Tibial nerve (tissue), 4 donors: Measurements from ENCODE around the gene PET100. TPM values are rescaled to one million over a fixed set of nuclear protein-coding genes. Genes with fewer than 3 reads are reported as not detected.

ENCODE experiments used
- DNase-seq, 2 donors: peaks; one replicate each; pipeline ENCODE4 v3.0.0-alpha.2; 2019; ENCODE audit warnings: low spot score in 2 of 2
- H3K27ac ChIP-seq, 4 donors: fragments of 200-600 bp; sonication (generic) in 3 of 4; one replicate each; pipeline ENCODE4 v1.5.1; 2017 to 2019; ENCODE audit warnings: mild to moderate bottlenecking in 1 of 4
- H3K27me3 ChIP-seq, 2 donors: fragments of 200-600 bp; sonication (generic) in 1 of 2; one replicate each; pipeline versions ENCODE4 v1.5.1 to v1.6.0; 2017 to 2019
- H3K36me3 ChIP-seq, 3 donors: fragments of 200-600 bp; sonication (generic); one replicate each; pipeline ENCODE4 v1.5.1; 2018 to 2019
- H3K4me1 ChIP-seq, 4 donors: fragments of 200-600 bp; sonication (generic) in 3 of 4; one replicate each; pipeline ENCODE4 v1.5.1; 2017 to 2019
- H3K4me3 ChIP-seq, 4 donors: fragments of 200-600 bp; sonication (generic) in 3 of 4; one replicate each; pipeline ENCODE4 v1.5.1; 2017 to 2019; ENCODE audit warnings: mild to moderate bottlenecking in 1 of 4, moderate library complexity in 1 of 4
- H3K9me3 ChIP-seq, 4 donors: fragments of 200-600 bp; sonication (generic) in 3 of 4; one replicate each; pipeline ENCODE4 v1.5.1; 2017 to 2019
- EP300 ChIP-seq, 2 donors: sonication (generic); formaldehyde crosslinking; IDR thresholded peaks; one replicate each; pipeline ENCODE4 v1.6.1; 2017; ENCODE audit warnings: antibody characterized with exemption in 2 of 2, mild to moderate bottlenecking in 1 of 2
- POLR2A ChIP-seq, 2 donors: fragments of 450-650 bp; IDR thresholded peaks; one replicate each; pipeline ENCODE4 v1.6.1; 2017; ENCODE audit warnings: antibody characterized with exemption in 2 of 2, mild to moderate bottlenecking in 2 of 2, moderate library complexity in 2 of 2
- WGBS, 2 donors: methylation state at CpG; one replicate each; pipeline ENCODE4 v1.1.5; 2018; 5-methylcytosine and 5-hydroxymethylcytosine counted together
- small RNA-seq: library from RNA; depleted of rRNA; stranded (forward); fragments of <200 nt; gene quantifications from one replicate; pipeline ENCODE3, GENCODE V24; 2016
- total RNA-seq, 4 donors: library from RNA; depleted of rRNA; stranded (reverse); fragments of >200 nt; gene quantifications; one replicate each; pipeline ENCODE4 v1.1.0, GENCODE V29; 2016
- TF ChIP-seq, protein P1 (sequence below), 5 experiments: fragments of 200-600 bp in 3 of 5; fragments of 450-650 bp in 2 of 5; sonication (generic) in 3 of 5; IDR thresholded peaks; one replicate each; pipeline ENCODE4 v1.5.1; 2016 to 2019; ENCODE audit warnings: antibody characterized with exemption in 5 of 5, mild to moderate bottlenecking in 3 of 5, moderate library complexity in 2 of 5

PET100 gene
- total RNA-seq, 4 donors from 2014 or later = 10.8 to 39.9 (median 30.6) TPM

DNA sequence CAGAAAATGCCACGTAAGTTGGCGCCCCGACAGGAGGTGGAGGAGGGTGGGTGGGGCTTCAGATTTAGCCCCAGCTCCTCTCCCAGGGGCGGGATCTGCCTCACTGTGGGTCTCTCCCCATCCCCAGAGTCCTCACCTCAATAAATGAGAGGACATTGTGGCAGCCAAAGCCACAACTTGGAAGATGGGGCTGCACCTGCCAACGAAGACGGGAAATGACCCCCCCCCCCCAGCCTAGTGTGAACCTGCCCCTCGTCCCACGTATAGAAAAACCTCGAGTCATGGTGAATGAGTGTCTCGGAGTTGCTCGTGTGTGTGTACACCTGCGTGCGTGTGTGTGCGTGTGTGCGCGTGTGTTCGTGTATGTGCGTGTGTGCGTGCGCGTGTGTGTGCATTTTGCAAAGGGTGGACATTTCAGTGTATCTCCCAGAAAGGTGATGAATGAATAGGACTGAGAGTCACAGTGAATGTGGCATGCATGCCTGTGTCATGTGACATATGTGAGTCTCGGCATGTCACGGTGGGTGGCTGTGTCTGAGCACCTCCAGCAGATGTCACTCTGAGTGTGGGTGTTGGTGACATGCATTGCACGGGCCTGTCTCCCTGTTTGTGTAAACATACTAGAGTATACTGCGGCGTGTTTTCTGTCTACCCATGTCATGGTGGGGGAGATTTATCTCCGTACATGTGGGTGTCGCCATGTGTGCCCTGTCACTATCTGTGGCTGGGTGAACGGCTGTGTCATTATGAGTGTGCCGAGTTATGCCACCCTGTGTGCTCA, 49.6 kb downstream of the PET100 start:
- H3K27ac ChIP-seq = no peak overlapping the region
- no peak for TF ChIP-seq POLR2A (IDR thresholded peaks at IDR 0.05)
- no peak for TF ChIP-seq EP300 (IDR thresholded peaks at IDR 0.05)
- TF ChIP-seq, protein P1, sequence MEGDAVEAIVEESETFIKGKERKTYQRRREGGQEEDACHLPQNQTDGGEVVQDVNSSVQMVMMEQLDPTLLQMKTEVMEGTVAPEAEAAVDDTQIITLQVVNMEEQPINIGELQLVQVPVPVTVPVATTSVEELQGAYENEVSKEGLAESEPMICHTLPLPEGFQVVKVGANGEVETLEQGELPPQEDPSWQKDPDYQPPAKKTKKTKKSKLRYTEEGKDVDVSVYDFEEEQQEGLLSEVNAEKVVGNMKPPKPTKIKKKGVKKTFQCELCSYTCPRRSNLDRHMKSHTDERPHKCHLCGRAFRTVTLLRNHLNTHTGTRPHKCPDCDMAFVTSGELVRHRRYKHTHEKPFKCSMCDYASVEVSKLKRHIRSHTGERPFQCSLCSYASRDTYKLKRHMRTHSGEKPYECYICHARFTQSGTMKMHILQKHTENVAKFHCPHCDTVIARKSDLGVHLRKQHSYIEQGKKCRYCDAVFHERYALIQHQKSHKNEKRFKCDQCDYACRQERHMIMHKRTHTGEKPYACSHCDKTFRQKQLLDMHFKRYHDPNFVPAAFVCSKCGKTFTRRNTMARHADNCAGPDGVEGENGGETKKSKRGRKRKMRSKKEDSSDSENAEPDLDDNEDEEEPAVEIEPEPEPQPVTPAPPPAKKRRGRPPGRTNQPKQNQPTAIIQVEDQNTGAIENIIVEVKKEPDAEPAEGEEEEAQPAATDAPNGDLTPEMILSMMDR (IDR thresholded peaks at IDR 0.05) = peak in 1 of 5 experiments; percentile 14
- peaks cover 0 to 29% of the 10 kb centered on the region in 2 donors for H3K27me3 ChIP-seq
- no peak for DNase-seq
- WGBS, 2 donors = 53 to 55% methylated on average over 29 to 30 of the region's 30 CpGs
- H3K4me3 ChIP-seq = no peak overlapping the region
- peaks cover 0 to 22% (median 0%) of the 10 kb centered on the region in 3 donors for H3K36me3 ChIP-seq
- H3K9me3 ChIP-seq = no peaks in the 10 kb centered on the region
- H3K4me1 ChIP-seq = peaks cover 0 to 22% (median 10%) of the 10 kb centered on the region in 4 donors

DNA sequence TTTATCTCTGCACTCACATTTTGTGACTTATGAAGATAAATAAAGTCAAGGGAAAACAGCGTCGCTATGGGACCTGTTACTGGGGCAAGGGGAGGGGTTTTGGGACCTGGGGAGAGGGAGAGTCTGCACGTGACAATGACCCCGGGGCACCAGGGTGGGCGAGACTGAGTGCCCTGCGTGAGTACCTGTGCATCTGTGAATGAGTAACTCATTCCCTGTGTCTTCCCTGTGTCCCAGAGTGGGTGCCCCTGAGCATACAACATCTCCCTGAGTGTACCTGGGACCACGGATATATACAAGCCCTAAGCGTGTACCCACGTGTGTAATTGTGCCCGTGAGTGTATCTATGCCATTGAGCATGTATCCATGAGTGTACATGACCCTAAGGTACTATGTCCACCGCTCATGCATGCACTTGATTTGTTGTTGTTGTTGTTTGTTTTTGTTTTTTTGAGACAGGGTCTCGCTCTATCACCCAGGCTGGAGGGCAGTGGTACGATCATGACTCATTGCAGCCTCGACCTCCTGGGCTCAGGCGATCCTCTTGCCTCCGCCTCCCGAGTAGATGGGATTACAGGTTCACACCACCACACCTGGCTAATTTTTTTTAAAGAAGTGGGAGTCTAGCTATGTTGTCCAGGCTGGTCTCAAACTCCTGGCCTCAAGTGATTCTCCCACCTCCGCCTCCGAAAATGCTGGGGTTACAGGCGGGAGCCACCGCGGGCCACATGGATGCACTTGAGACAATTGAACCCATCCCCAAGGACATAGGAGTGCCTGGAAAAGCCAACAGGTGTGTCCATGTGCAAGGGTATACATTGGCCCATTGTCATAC, 50.4 kb downstream of the PET100 start:
- H3K9me3 ChIP-seq = no peaks in the 10 kb centered on the region
- DNase-seq = no peak
- peaks cover 0 to 19% (median 10%) of the 10 kb centered on the region in 4 donors for H3K4me1 ChIP-seq
- no peak for TF ChIP-seq EP300 (IDR thresholded peaks at IDR 0.05)
- TF ChIP-seq, protein P1 (IDR thresholded peaks at IDR 0.05) = no peak
- TF ChIP-seq POLR2A (IDR thresholded peaks at IDR 0.05) = no peak
- peaks cover 0 to 29% (median 0%) of the 10 kb centered on the region in 3 donors for H3K36me3 ChIP-seq
- peak overlapping the region; percentile 73 to 99 (median 94) for H3K4me3 ChIP-seq
- peaks cover 0 to 29% of the 10 kb centered on the region in 2 donors for H3K27me3 ChIP-seq
- H3K27ac ChIP-seq = peak overlapping the region in 2 of 4 donors; percentile 88 to 91
- 41 to 57% methylated on average over 22 of the region's 22 CpGs for WGBS, 2 donors

DNA sequence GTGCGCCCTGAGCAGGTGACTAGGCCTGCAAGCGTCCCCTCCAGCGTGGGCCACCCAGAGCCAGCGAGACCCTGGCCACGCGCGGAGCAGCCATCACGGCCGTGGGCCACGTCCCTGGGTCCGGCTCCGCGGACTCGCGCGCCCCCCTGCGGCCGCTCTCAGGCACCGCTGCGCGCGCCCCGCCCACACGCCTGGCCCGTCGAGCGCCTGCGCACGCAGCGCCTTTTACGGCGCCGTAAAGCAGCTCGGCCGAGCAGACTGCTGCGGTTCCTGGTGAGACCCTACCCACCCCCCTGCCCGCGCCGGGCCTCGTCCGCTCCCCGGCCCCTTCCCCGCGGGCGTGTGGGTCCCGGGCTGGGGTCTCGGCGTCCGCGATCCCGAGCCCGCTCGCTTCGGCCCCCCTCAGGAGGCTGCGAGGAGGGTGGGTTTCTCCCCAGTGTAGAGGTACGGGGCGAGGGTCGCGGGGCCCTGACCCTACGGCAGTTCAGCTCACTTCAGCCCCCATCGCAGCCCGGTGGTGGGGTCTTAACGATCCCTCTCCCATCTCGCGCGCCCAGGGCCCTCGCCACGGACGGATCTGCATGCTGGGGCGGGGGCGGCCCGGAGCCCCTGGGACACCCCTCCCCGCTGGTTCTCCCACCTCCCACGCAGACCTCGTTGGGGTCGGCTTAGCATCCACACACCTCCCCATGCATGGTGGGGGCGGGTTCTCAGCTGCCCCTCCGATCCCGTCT, 51.2 kb downstream of the PET100 start, which contains the start of gene TRAPPC5:
TRAPPC5 (plus strand) TSS at position 228 of the 734 bp plus-strand sequence. CDS start 1,421 bp downstream, outside the sequence.
- H3K27ac ChIP-seq = peak within 1 kb of the TSS; percentile 69 to 91 (median 88)
- H3K4me1 ChIP-seq = peaks cover 0 to 19% (median 10%) of the 10 kb centered on the region in 4 donors

More for the DNA sequence above, 51.2 kb downstream of the PET100 start, which contains the start of gene TRAPPC5:
- H3K27me3 ChIP-seq = peaks cover 0 to 29% of the 10 kb centered on the region in 2 donors
- WGBS, 2 donors = 0% methylated on average over 34 to 43 of the region's 79 CpGs
- TF ChIP-seq, protein P1 (IDR thresholded peaks at IDR 0.05) = peak; percentile 96 to 100 (median 99)
- TF ChIP-seq EP300 (IDR thresholded peaks at IDR 0.05) (peak in 1 of 2 donors; percentile 74), POLR2A (IDR thresholded peaks at IDR 0.05) (peak; percentile 25 to 48)
- H3K9me3 ChIP-seq = no peaks in the 10 kb centered on the region
- peak; percentile 68 to 70 for DNase-seq
- H3K36me3 ChIP-seq = peaks cover 0 to 35% (median 0%) of the 10 kb centered on the region in 3 donors
- peak within 1 kb of the TSS; percentile 73 to 99 (median 94) for H3K4me3 ChIP-seq

Small RNAs within 50 kb of the gene (small RNA-seq; reads per million reads assigned to genes)
- gene MIR6792 = not detected

Other genes starting within 250 kb of the PET100 start
- 1 to 10 TPM; 4.4 to 9.2 (median 7.8) TPM for gene PEX11G, start 140.8 kb upstream of the PET100 start, total RNA-seq
- 10 to 100 TPM; 40.0 to 84.0 (median 69.2) TPM for gene ZNF358, start 113.7 kb upstream of the PET100 start, total RNA-seq
- gene MCOLN1, start 107.2 kb upstream of the PET100 start, total RNA-seq = 10 to 100 TPM; 21.3 to 52.2 (median 31.3) TPM
- gene PNPLA6, start 94.1 kb upstream of the PET100 start, total RNA-seq = 100 to 1,000 TPM in 1 of 4 donors, 10 to 100 TPM in 3; 66.3 to 138 (median 68.3) TPM
- gene CAMSAP3, start 33.9 kb upstream of the PET100 start, total RNA-seq = not detected
- 10 to 100 TPM; 51.6 to 62.0 (median 54.3) TPM for gene XAB2, start 248 bp upstream of the PET100 start, total RNA-seq
- gene PCP2, start 3.9 kb downstream of the PET100 start, total RNA-seq = not detected
- gene STXBP2, start 7.3 kb downstream of the PET100 start, total RNA-seq = 10 to 100 TPM in 2 of 4 donors, 1 to 10 TPM in 2; 8.7 to 24.0 (median 13.0) TPM
- gene RETN, start 39.3 kb downstream of the PET100 start, total RNA-seq = not detected
- 1 to 10 TPM in 1 of 4 donors, not detected in 3; 1.5 TPM for gene MCEMP1, start 47.3 kb downstream of the PET100 start, total RNA-seq
- 10 to 100 TPM; 26.9 to 47.5 (median 37.0) TPM for gene TRAPPC5, start 51.0 kb downstream of the PET100 start, total RNA-seq
- gene FCER2, start 72.3 kb downstream of the PET100 start, total RNA-seq = 1 to 10 TPM in 1 of 4 donors, under 1 TPM in 1, not detected in 2; 0.90 to 1.0 TPM
- 10 to 100 TPM in 1 of 4 donors, 1 to 10 TPM in 1, under 1 TPM in 1, not detected in 1; 0.59 to 16.5 (median 1.7) TPM for gene CLEC4G, start 102.3 kb downstream of the PET100 start, total RNA-seq
- gene CD209, start 117.7 kb downstream of the PET100 start, total RNA-seq = 10 to 100 TPM in 1 of 4 donors, 1 to 10 TPM in 3; 2.6 to 12.6 (median 5.0) TPM
- gene CLEC4M, start 133.4 kb downstream of the PET100 start, total RNA-seq = 1 to 10 TPM in 1 of 4 donors, not detected in 3; 2.4 TPM
- gene EVI5L, start 200.4 kb downstream of the PET100 start, total RNA-seq = 10 to 100 TPM; 14.4 to 30.3 (median 17.7) TPM
- gene PRR36, start 244.6 kb downstream of the PET100 start, total RNA-seq = 1 to 10 TPM in 1 of 4 donors, not detected in 3; 2.5 TPM